RWPE2 (cell line): ENCODE results near the gene MARK4.

Experiments
- ATAC-seq: fragments of 200-7000 bp; cut with Tn5 transposase; 3 replicates; pipeline ENCODE4 v1.9.1; 2021; ENCODE audit warnings: low read depth
- DNase-seq: peaks from one replicate; pipeline ENCODE4 v3.0.0-alpha.2; 2020; ENCODE audit warnings: low spot score
- H3K27ac ChIP-seq: fragments of 450-650 bp; 2 replicates; pipeline ENCODE4 v1.5.1; 2017; ENCODE audit warnings: mild to moderate bottlenecking; ENCODE audit not compliant: poor library complexity, severe bottlenecking
- H3K27me3 ChIP-seq: fragments of 250-450 bp; sonication (Bioruptor Pico); 2 replicates; pipeline ENCODE4 v1.5.1; 2021; ENCODE audit warnings: mild to moderate bottlenecking, moderate library complexity; ENCODE audit not compliant: insufficient read depth, poor library complexity, severe bottlenecking
- H3K36me3 ChIP-seq: fragments of 250-450 bp; sonication (Bioruptor Pico); 2 replicates; pipeline ENCODE4 v1.5.1; 2020; ENCODE audit warnings: low read depth, mild to moderate bottlenecking, moderate library complexity
- H3K4me1 ChIP-seq: fragments of 250-450 bp; sonication (Bioruptor Pico); 2 replicates; pipeline ENCODE4 v1.5.1; 2021; ENCODE audit warnings: mild to moderate bottlenecking, moderate library complexity; ENCODE audit not compliant: insufficient read depth, poor library complexity, severe bottlenecking
- H3K4me3 ChIP-seq: fragments of 250-450 bp; sonication (Bioruptor Pico); 2 replicates; pipeline ENCODE4 v1.5.1; 2021; ENCODE audit warnings: mild to moderate bottlenecking, moderate library complexity; ENCODE audit not compliant: severe bottlenecking
- H3K9me3 ChIP-seq: fragments of 250-450 bp; sonication (Bioruptor Pico); 2 replicates; pipeline ENCODE4 v1.5.1; 2021; ENCODE audit warnings: mild to moderate bottlenecking, moderate library complexity; ENCODE audit not compliant: severe bottlenecking
- CTCF ChIP-seq: fragments of 450-650 bp; IDR thresholded peaks from one replicate; pipeline ENCODE4 v1.5.1; 2017; ENCODE audit warnings: mild to moderate bottlenecking, moderate library complexity; ENCODE audit not compliant: poor library complexity, severe bottlenecking

Gene MARK4

GRCh38 chr19:45278087-45278486 is 27.0 kb downstream of the MARK4 start:
- Histone ChIP-seq H3K9me3 (no peaks in the 10 kb centered on the region), H3K27me3 (no peaks in the 10 kb centered on the region), H3K4me3 (no peak overlapping the region), H3K27ac (no peak overlapping the region), H3K36me3 (peaks cover 51% of the 10 kb centered on the region), H3K4me1 (no peaks in the 10 kb centered on the region)
- ATAC-seq = no peak
- DNase-seq = no peak
- no peak for TF ChIP-seq CTCF

GRCh38 chr19:45279587-45280192 is 28.6 kb downstream of the MARK4 start:
- H3K36me3 ChIP-seq = peaks cover 50% of the 10 kb centered on the region
- no peak for ATAC-seq
- DNase-seq = no peak
- TF ChIP-seq CTCF = no peak
- H3K9me3 ChIP-seq = no peaks in the 10 kb centered on the region
- no peaks in the 10 kb centered on the region for H3K27me3 ChIP-seq
- no peak overlapping the region for H3K4me3 ChIP-seq
- no peak overlapping the region for H3K27ac ChIP-seq
- no peaks in the 10 kb centered on the region for H3K4me1 ChIP-seq

- Histone ChIP-seq H3K27me3 (no peaks in the 10 kb centered on the region), H3K9me3 (no peaks in the 10 kb centered on the region), H3K36me3 (peaks cover 42% of the 10 kb centered on the region), H3K4me3 (no peak overlapping the region), H3K27ac (no peak overlapping the region), H3K4me1 (no peaks in the 10 kb centered on the region)
- ATAC-seq (no peak), DNase-seq (no peak)
- TF ChIP-seq CTCF = no peak
These were observed 29.4 kb downstream of the MARK4 start for GRCh38 chr19:45280471-45280961.

GRCh38 chr19:45283443-45284033 is 32.5 kb downstream of the MARK4 start:
- TF ChIP-seq CTCF = no peak
- Histone ChIP-seq H3K27ac (no peak overlapping the region), H3K4me1 (no peaks in the 10 kb centered on the region), H3K27me3 (no peaks in the 10 kb centered on the region), H3K36me3 (peaks cover 34% of the 10 kb centered on the region), H3K9me3 (no peaks in the 10 kb centered on the region), H3K4me3 (no peak overlapping the region)
- ATAC-seq (no peak), DNase-seq (no peak)

GRCh38 chr19:45290381-45290931 is 39.4 kb downstream of the MARK4 start:
- TF ChIP-seq CTCF = no peak
- DNase-seq = no peak
- peaks cover 4% of the 10 kb centered on the region for H3K4me1 ChIP-seq
- H3K27ac ChIP-seq = no peak overlapping the region
- no peak for ATAC-seq
- H3K4me3 ChIP-seq = no peak overlapping the region
- H3K9me3 ChIP-seq = no peaks in the 10 kb centered on the region
- H3K27me3 ChIP-seq = no peaks in the 10 kb centered on the region
- peaks cover 7% of the 10 kb centered on the region; the same call in 1 of the 2 replicates for H3K36me3 ChIP-seq
